Neural progenitor cell (in vitro differentiated cells): ENCODE data around the gene LAYN.

ENCODE experiments used
- EZH2 ChIP-seq: fragments of 200-600 bp; sonication (generic); IDR thresholded peaks from 2 replicates; pipeline ENCODE4 v1.6.1; 2017; ENCODE audit warnings: antibody characterized with exemption, mild to moderate bottlenecking, moderate library complexity
- TF ChIP-seq, protein P1 (sequence below): fragments of 200-600 bp; sonication (generic); IDR thresholded peaks from 2 replicates; pipeline ENCODE4 v1.5.1; 2017; ENCODE audit warnings: antibody characterized with exemption, mild to moderate bottlenecking

DNA sequence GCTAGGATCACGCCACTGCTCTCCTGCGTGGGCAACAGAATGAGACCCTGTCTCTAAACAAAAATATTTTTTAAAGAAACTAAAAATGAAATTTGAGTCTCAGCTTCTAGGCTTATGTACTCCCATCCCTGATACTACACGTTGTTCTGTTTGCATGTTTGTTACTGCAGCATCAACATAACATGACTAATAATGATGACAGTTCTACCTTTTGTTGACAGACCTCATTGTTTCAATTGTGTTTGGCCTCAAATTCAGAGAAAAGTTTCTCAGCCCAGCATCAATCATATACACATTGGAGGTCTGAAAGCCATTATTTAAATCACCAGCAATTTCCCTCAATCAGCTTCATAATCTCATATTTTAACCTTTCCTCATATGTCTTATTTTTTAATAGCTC is 20.8 kb downstream of the LAYN start:
- TF ChIP-seq, protein P1, sequence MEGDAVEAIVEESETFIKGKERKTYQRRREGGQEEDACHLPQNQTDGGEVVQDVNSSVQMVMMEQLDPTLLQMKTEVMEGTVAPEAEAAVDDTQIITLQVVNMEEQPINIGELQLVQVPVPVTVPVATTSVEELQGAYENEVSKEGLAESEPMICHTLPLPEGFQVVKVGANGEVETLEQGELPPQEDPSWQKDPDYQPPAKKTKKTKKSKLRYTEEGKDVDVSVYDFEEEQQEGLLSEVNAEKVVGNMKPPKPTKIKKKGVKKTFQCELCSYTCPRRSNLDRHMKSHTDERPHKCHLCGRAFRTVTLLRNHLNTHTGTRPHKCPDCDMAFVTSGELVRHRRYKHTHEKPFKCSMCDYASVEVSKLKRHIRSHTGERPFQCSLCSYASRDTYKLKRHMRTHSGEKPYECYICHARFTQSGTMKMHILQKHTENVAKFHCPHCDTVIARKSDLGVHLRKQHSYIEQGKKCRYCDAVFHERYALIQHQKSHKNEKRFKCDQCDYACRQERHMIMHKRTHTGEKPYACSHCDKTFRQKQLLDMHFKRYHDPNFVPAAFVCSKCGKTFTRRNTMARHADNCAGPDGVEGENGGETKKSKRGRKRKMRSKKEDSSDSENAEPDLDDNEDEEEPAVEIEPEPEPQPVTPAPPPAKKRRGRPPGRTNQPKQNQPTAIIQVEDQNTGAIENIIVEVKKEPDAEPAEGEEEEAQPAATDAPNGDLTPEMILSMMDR = no peak
- TF ChIP-seq EZH2 = no peak
